ENCODE results near the gene FAAP20. TPM values are rescaled to one million over a fixed set of nuclear protein-coding genes. Genes with fewer than 3 reads are reported as not detected.

Gene FAAP20
- total RNA-seq, 1 donor from 2014 or later, result 16.0 TPM

- DNase-seq, result no peak
Measured at GRCh38 chr1:2210084-2210653, 15.6 kb upstream of the FAAP20 start.

GRCh38 chr1:2209400-2210083 is 15.0 kb upstream of the FAAP20 start:
- DNase-seq, result no peak

GRCh38 chr1:2208309-2209239 is 14.0 kb upstream of the FAAP20 start:
- DNase-seq, result peak; percentile 48

GRCh38 chr1:2206813-2207487 is 12.4 kb upstream of the FAAP20 start:
- no peak for DNase-seq

GRCh38 chr1:2205191-2205952 is 10.8 kb upstream of the FAAP20 start:
- peak; percentile 97 for DNase-seq

- peak; percentile 86 for DNase-seq
Measured at GRCh38 chr1:2204415-2205190, 10.0 kb upstream of the FAAP20 start.

- no peak for DNase-seq
Measured at GRCh38 chr1:2203671-2204414, 9.3 kb upstream of the FAAP20 start.

GRCh38 chr1:2202843-2203601 is 8.4 kb upstream of the FAAP20 start:
- no peak for DNase-seq

- DNase-seq, result no peak
Measured at GRCh38 chr1:2202008-2202575, 7.5 kb upstream of the FAAP20 start.

GRCh38 chr1:2201062-2201461 is 6.5 kb upstream of the FAAP20 start:
- DNase-seq, result no peak

GRCh38 chr1:2200308-2200943 is 5.9 kb upstream of the FAAP20 start:
- DNase-seq, result no peak

GRCh38 chr1:2199042-2199810 is 4.7 kb upstream of the FAAP20 start:
- DNase-seq, result peak; percentile 93

- no peak for DNase-seq
Measured at GRCh38 chr1:2198571-2198970, 4.0 kb upstream of the FAAP20 start.

- DNase-seq, result no peak
Measured at GRCh38 chr1:2197707-2198165, 3.2 kb upstream of the FAAP20 start.

- DNase-seq, result no peak
Measured at GRCh38 chr1:2196901-2197638, 2.5 kb upstream of the FAAP20 start.

GRCh38 chr1:2195785-2196184 is 1.2 kb upstream of the FAAP20 start:
- no peak for DNase-seq
